ENCODE measurements around the gene CDK17.
A peak's percentile ranks its signal among the peaks of the same experiment; 100 is the strongest.
"Not testable (repeated sequence)": the region's sequence is repeated elsewhere in the genome, so short reads cannot be mapped to it uniquely, and the experiment has no call there.

CDK17 gene

GRCh38 chr12:96412431-96412830 is 12.2 kb upstream of the CDK17 start:
- no peak overlapping the region for H3K4me3 ChIP-seq (ENCODE audit: low read length)
- no peaks in the 10 kb centered on the region for H3K27me3 ChIP-seq (ENCODE audit: control insufficient read depth, insufficient read depth, low read length)
- no peak overlapping the region for H3K9ac ChIP-seq (ENCODE audit: low read length)
- H3K27ac ChIP-seq (ENCODE audit: low read depth, low read length): no peak overlapping the region
- H3K4me1 ChIP-seq (ENCODE audit: control insufficient read depth, insufficient read depth, low read length): peaks cover 3% of the 10 kb centered on the region
- no peaks in the 10 kb centered on the region for H3K36me3 ChIP-seq (ENCODE audit: control insufficient read depth, insufficient read depth, low read length)

GRCh38 chr12:96409731-96410130 is 9.5 kb upstream of the CDK17 start:
- H3K9ac ChIP-seq (ENCODE audit: low read length): no peak overlapping the region
- peaks cover 3% of the 10 kb centered on the region for H3K4me1 ChIP-seq (ENCODE audit: control insufficient read depth, insufficient read depth, low read length)
- no peaks in the 10 kb centered on the region for H3K36me3 ChIP-seq (ENCODE audit: control insufficient read depth, insufficient read depth, low read length)
- no peak overlapping the region for H3K27ac ChIP-seq (ENCODE audit: low read depth, low read length)
- no peaks in the 10 kb centered on the region for H3K27me3 ChIP-seq (ENCODE audit: control insufficient read depth, insufficient read depth, low read length)
- H3K4me3 ChIP-seq (ENCODE audit: low read length): no peak overlapping the region

GRCh38 chr12:96408993-96409392 is 8.8 kb upstream of the CDK17 start:
- Histone ChIP-seq H3K27me3 (ENCODE audit: control insufficient read depth, insufficient read depth, low read length) (no peaks in the 10 kb centered on the region), H3K4me1 (ENCODE audit: control insufficient read depth, insufficient read depth, low read length) (peaks cover 3% of the 10 kb centered on the region), H3K27ac (ENCODE audit: low read depth, low read length) (no peak overlapping the region), H3K36me3 (ENCODE audit: control insufficient read depth, insufficient read depth, low read length) (no peaks in the 10 kb centered on the region), H3K9ac (ENCODE audit: low read length) (no peak overlapping the region), H3K4me3 (ENCODE audit: low read length) (no peak overlapping the region)

- H3K9ac ChIP-seq (ENCODE audit: low read length); H3K27ac ChIP-seq (ENCODE audit: low read depth, low read length); H3K4me1 ChIP-seq (ENCODE audit: control insufficient read depth, insufficient read depth, low read length); H3K36me3 ChIP-seq (ENCODE audit: control insufficient read depth, insufficient read depth, low read length); H3K27me3 ChIP-seq (ENCODE audit: control insufficient read depth, insufficient read depth, low read length); H3K4me3 ChIP-seq (ENCODE audit: low read length): not testable (repeated sequence)
Observed at GRCh38 chr12:96407429-96408097, 7.3 kb upstream of the CDK17 start.

- Histone ChIP-seq H3K36me3 (ENCODE audit: control insufficient read depth, insufficient read depth, low read length) (no peaks in the 10 kb centered on the region), H3K4me3 (ENCODE audit: low read length) (no peak overlapping the region), H3K9ac (ENCODE audit: low read length) (no peak overlapping the region), H3K27me3 (ENCODE audit: control insufficient read depth, insufficient read depth, low read length) (no peaks in the 10 kb centered on the region), H3K4me1 (ENCODE audit: control insufficient read depth, insufficient read depth, low read length) (peaks cover 3% of the 10 kb centered on the region), H3K27ac (ENCODE audit: low read depth, low read length) (no peak overlapping the region)
Observed at GRCh38 chr12:96404696-96405095, 4.5 kb upstream of the CDK17 start.

- Histone ChIP-seq H3K27me3 (ENCODE audit: control insufficient read depth, insufficient read depth, low read length) (no peaks in the 10 kb centered on the region), H3K27ac (ENCODE audit: low read depth, low read length) (no peak overlapping the region), H3K4me3 (ENCODE audit: low read length) (no peak overlapping the region), H3K9ac (ENCODE audit: low read length) (no peak overlapping the region), H3K36me3 (ENCODE audit: control insufficient read depth, insufficient read depth, low read length) (no peaks in the 10 kb centered on the region), H3K4me1 (ENCODE audit: control insufficient read depth, insufficient read depth, low read length) (peaks cover 3% of the 10 kb centered on the region)
Observed at GRCh38 chr12:96403870-96404269, 3.6 kb upstream of the CDK17 start.

GRCh38 chr12:96402522-96402921 is 2.3 kb upstream of the CDK17 start:
- not testable (repeated sequence) for H3K4me3 ChIP-seq (ENCODE audit: low read length); H3K9ac ChIP-seq (ENCODE audit: low read length); H3K36me3 ChIP-seq (ENCODE audit: control insufficient read depth, insufficient read depth, low read length); H3K27me3 ChIP-seq (ENCODE audit: control insufficient read depth, insufficient read depth, low read length); H3K4me1 ChIP-seq (ENCODE audit: control insufficient read depth, insufficient read depth, low read length); H3K27ac ChIP-seq (ENCODE audit: low read depth, low read length)

GRCh38 chr12:96402061-96402460 is 1.8 kb upstream of the CDK17 start:
- no peak overlapping the region for H3K4me3 ChIP-seq (ENCODE audit: low read length)
- no peak overlapping the region for H3K27ac ChIP-seq (ENCODE audit: low read depth, low read length)
- no peaks in the 10 kb centered on the region for H3K4me1 ChIP-seq (ENCODE audit: control insufficient read depth, insufficient read depth, low read length)
- H3K27me3 ChIP-seq (ENCODE audit: control insufficient read depth, insufficient read depth, low read length): no peaks in the 10 kb centered on the region
- H3K9ac ChIP-seq (ENCODE audit: low read length): no peak overlapping the region
- no peaks in the 10 kb centered on the region for H3K36me3 ChIP-seq (ENCODE audit: control insufficient read depth, insufficient read depth, low read length)

- Histone ChIP-seq H3K27me3 (ENCODE audit: control insufficient read depth, insufficient read depth, low read length) (no peaks in the 10 kb centered on the region), H3K27ac (ENCODE audit: low read depth, low read length) (peak overlapping the region; percentile 95), H3K4me3 (ENCODE audit: low read length) (peak overlapping the region; percentile 94), H3K9ac (ENCODE audit: low read length) (peak overlapping the region; percentile 66), H3K36me3 (ENCODE audit: control insufficient read depth, insufficient read depth, low read length) (no peaks in the 10 kb centered on the region), H3K4me1 (ENCODE audit: control insufficient read depth, insufficient read depth, low read length) (peaks cover 4% of the 10 kb centered on the region)
Observed at GRCh38 chr12:96401076-96401871, 1.0 kb upstream of the CDK17 start.

- Histone ChIP-seq H3K36me3 (ENCODE audit: control insufficient read depth, insufficient read depth, low read length) (no peaks in the 10 kb centered on the region), H3K4me3 (ENCODE audit: low read length) (peak overlapping the region; percentile 94), H3K27ac (ENCODE audit: low read depth, low read length) (peak overlapping the region; percentile 95), H3K9ac (ENCODE audit: low read length) (peak overlapping the region; percentile 66), H3K4me1 (ENCODE audit: control insufficient read depth, insufficient read depth, low read length) (peaks cover 7% of the 10 kb centered on the region), H3K27me3 (ENCODE audit: control insufficient read depth, insufficient read depth, low read length) (no peaks in the 10 kb centered on the region)
Observed at GRCh38 chr12:96400631-96401075, 414 bp upstream of the CDK17 start.

- peak overlapping the region; percentile 97 for H3K27ac ChIP-seq (ENCODE audit: low read depth, low read length)
- no peaks in the 10 kb centered on the region for H3K36me3 ChIP-seq (ENCODE audit: control insufficient read depth, insufficient read depth, low read length)
- peak overlapping the region; percentile 97 for H3K4me3 ChIP-seq (ENCODE audit: low read length)
- H3K9ac ChIP-seq (ENCODE audit: low read length): peak overlapping the region; percentile 95
- H3K4me1 ChIP-seq (ENCODE audit: control insufficient read depth, insufficient read depth, low read length): peaks cover 10% of the 10 kb centered on the region
- H3K27me3 ChIP-seq (ENCODE audit: control insufficient read depth, insufficient read depth, low read length): no peaks in the 10 kb centered on the region
Observed at GRCh38 chr12:96399120-96399918, 920 bp downstream of the CDK17 start.

- H3K4me1 ChIP-seq (ENCODE audit: control insufficient read depth, insufficient read depth, low read length): peaks cover 10% of the 10 kb centered on the region
- no peaks in the 10 kb centered on the region for H3K27me3 ChIP-seq (ENCODE audit: control insufficient read depth, insufficient read depth, low read length)
- peak overlapping the region; percentile 97 for H3K4me3 ChIP-seq (ENCODE audit: low read length)
- H3K36me3 ChIP-seq (ENCODE audit: control insufficient read depth, insufficient read depth, low read length): no peaks in the 10 kb centered on the region
- H3K9ac ChIP-seq (ENCODE audit: low read length): peak overlapping the region; percentile 95
- peak overlapping the region; percentile 97 for H3K27ac ChIP-seq (ENCODE audit: low read depth, low read length)
Observed at GRCh38 chr12:96398424-96399119, 1.7 kb downstream of the CDK17 start.

Measured in rectal smooth muscle tissue (tissue), 1 donor.